WTC11 (cell line): ENCODE data around the gene KAZN.

Experiments
- ARID4B ChIP-seq: sonication (generic); formaldehyde crosslinking; IDR thresholded peaks from 2 replicates; pipeline ENCODE4 v1.8.0; 2023; ENCODE audit warnings: missing genetic modification reagents, mild to moderate bottlenecking, borderline replicate concordance
- CTCF ChIP-seq: fragments of 200-600 bp; IDR thresholded peaks from 2 replicates; pipeline ENCODE4 v1.8.0; 2022; ENCODE audit warnings: antibody characterized with exemption
- ZBTB21 ChIP-seq: sonication (generic); formaldehyde crosslinking; IDR thresholded peaks from 2 replicates; pipeline ENCODE4 v1.8.1; 2023; ENCODE audit warnings: mild to moderate bottlenecking, missing genetic modification reagents, borderline replicate concordance
- TF ChIP-seq, protein P1 (sequence below): fragments of 250-450 bp; sonication (Bioruptor Pico); IDR thresholded peaks from 2 replicates; pipeline ENCODE4 v1.9.0; 2021; ENCODE audit warnings: moderate library complexity, mild to moderate bottlenecking, inconsistent platforms, borderline replicate concordance
- TF ChIP-seq, protein P2 (sequence below): fragments of 250-450 bp; sonication (Bioruptor Pico); IDR thresholded peaks from 2 replicates; pipeline ENCODE4 v1.9.0; 2021; ENCODE audit warnings: mild to moderate bottlenecking, borderline replicate concordance

DNA sequence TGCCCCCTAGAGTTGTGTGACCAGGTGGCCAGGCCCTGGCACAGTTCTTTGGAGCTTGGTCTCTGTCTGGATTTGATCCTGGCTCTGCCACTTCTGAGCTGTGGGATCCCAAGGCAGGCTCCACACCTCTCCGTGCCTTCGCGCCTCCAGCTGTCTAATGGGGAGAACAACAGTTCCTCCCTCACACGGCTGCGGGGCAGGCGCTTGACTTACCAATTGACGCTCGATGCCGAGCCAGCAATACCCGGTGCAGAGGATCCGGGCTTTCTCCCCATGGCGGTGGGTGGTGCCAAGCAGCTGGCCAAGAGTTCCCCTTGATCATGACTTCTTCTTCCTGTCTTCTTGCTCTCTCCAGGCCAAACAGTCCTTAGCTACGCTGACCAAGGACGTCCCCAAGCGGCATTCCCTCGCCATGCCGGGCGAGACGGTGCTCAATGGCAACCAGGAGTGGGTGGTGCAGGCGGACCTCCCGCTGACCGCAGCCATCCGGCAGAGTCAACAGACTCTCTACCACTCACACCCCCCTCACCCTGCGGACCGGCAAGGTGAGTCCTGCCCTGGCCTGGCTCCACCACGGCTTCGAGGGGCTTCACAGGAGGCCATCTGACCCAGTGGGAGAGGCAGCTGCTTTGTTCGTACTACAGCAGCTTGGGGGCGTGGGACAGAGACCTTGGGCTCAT is 457.4 kb downstream of the KAZN start:
- TF ChIP-seq, protein P1, sequence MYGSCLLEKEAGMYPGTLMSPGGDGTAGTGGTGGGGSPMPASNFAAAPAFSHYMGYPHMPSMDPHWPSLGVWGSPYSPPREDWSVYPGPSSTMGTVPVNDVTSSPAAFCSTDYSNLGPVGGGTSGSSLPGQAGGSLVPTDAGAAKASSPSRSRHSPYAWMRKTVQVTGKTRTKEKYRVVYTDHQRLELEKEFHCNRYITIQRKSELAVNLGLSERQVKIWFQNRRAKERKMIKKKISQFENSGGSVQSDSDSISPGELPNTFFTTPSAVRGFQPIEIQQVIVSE (CRISPR knock-in tag), result no peak
- TF ChIP-seq, protein P2, sequence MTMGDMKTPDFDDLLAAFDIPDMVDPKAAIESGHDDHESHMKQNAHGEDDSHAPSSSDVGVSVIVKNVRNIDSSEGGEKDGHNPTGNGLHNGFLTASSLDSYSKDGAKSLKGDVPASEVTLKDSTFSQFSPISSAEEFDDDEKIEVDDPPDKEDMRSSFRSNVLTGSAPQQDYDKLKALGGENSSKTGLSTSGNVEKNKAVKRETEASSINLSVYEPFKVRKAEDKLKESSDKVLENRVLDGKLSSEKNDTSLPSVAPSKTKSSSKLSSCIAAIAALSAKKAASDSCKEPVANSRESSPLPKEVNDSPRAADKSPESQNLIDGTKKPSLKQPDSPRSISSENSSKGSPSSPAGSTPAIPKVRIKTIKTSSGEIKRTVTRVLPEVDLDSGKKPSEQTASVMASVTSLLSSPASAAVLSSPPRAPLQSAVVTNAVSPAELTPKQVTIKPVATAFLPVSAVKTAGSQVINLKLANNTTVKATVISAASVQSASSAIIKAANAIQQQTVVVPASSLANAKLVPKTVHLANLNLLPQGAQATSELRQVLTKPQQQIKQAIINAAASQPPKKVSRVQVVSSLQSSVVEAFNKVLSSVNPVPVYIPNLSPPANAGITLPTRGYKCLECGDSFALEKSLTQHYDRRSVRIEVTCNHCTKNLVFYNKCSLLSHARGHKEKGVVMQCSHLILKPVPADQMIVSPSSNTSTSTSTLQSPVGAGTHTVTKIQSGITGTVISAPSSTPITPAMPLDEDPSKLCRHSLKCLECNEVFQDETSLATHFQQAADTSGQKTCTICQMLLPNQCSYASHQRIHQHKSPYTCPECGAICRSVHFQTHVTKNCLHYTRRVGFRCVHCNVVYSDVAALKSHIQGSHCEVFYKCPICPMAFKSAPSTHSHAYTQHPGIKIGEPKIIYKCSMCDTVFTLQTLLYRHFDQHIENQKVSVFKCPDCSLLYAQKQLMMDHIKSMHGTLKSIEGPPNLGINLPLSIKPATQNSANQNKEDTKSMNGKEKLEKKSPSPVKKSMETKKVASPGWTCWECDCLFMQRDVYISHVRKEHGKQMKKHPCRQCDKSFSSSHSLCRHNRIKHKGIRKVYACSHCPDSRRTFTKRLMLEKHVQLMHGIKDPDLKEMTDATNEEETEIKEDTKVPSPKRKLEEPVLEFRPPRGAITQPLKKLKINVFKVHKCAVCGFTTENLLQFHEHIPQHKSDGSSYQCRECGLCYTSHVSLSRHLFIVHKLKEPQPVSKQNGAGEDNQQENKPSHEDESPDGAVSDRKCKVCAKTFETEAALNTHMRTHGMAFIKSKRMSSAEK, result no peak
- TF ChIP-seq ARID4B (no peak), CTCF (no peak), ZBTB21 (CRISPR knock-in tag) (no peak)
